ENCODE results near the gene PDGFC. TPM values are rescaled to one million over a fixed set of nuclear protein-coding genes. Genes with fewer than 3 reads are reported as not detected.

The PDGFC gene
- polyA plus RNA-seq, 1 donor from 2014 or later: 3.8 TPM

- no peak for TF ChIP-seq EZH2 (IDR thresholded peaks at IDR 0.05; ENCODE audit: borderline replicate concordance, insufficient read depth, low read length, poor library complexity, severe bottlenecking)
- TF ChIP-seq REST (IDR thresholded peaks at IDR 0.05; ENCODE audit: borderline replicate concordance): no peak
- TF ChIP-seq MXI1 (conservative IDR thresholded peaks at IDR 0.05; ENCODE audit: poor library complexity, severe bottlenecking): no peak
- H3K27me3 ChIP-seq (ENCODE audit: insufficient read depth, low read depth, low read length): peaks cover 4% of the 10 kb centered on the region
- H3K4me2 ChIP-seq (ENCODE audit: low read length): no peak overlapping the region
- no peaks in the 10 kb centered on the region for H3K9me3 ChIP-seq (ENCODE audit: low read length)
- H3F3A ChIP-seq (ENCODE audit: insufficient read depth, low read length, poor library complexity, severe bottlenecking): no peaks in the 10 kb centered on the region
- no peak overlapping the region for H3K9ac ChIP-seq (ENCODE audit: low read length)
- no peak overlapping the region for H3K27ac ChIP-seq (ENCODE audit: low read length)
- no peaks in the 10 kb centered on the region for H3K9me2 ChIP-seq (ENCODE audit: insufficient read depth, low read length)
- H3K79me2 ChIP-seq (replicated peaks; ENCODE audit: insufficient read depth, low read length): no peaks in the 10 kb centered on the region
- no peak overlapping the region for H2AFZ ChIP-seq (ENCODE audit: low read depth, low read length)
- H3K36me3 ChIP-seq (ENCODE audit: insufficient read depth, low read length): no peaks in the 10 kb centered on the region
- H4K20me1 ChIP-seq (ENCODE audit: insufficient read depth): no peaks in the 10 kb centered on the region
- H3K4me3 ChIP-seq (ENCODE audit: low read length): no peak overlapping the region
Measured at GRCh38 chr4:156811963-156812362, 159.6 kb downstream of the PDGFC start.

- no peak overlapping the region for H3K4me2 ChIP-seq (ENCODE audit: low read length)
- H2AFZ ChIP-seq (ENCODE audit: low read depth, low read length): no peak overlapping the region
- H3K9me3 ChIP-seq (ENCODE audit: low read length): no peaks in the 10 kb centered on the region
- peaks cover 4% of the 10 kb centered on the region for H3K27me3 ChIP-seq (ENCODE audit: insufficient read depth, low read depth, low read length)
- no peaks in the 10 kb centered on the region for H3K79me2 ChIP-seq (replicated peaks; ENCODE audit: insufficient read depth, low read length)
- H3K36me3 ChIP-seq (ENCODE audit: insufficient read depth, low read length): no peaks in the 10 kb centered on the region
- H3K9me2 ChIP-seq (ENCODE audit: insufficient read depth, low read length): no peaks in the 10 kb centered on the region
- no peaks in the 10 kb centered on the region for H3F3A ChIP-seq (ENCODE audit: insufficient read depth, low read length, poor library complexity, severe bottlenecking)
- H3K9ac ChIP-seq (ENCODE audit: low read length): no peak overlapping the region
- TF ChIP-seq POLR2AphosphoS5 (IDR thresholded peaks at IDR 0.05) (no peak), EZH2 (IDR thresholded peaks at IDR 0.05; ENCODE audit: borderline replicate concordance, insufficient read depth, low read length, poor library complexity, severe bottlenecking) (no peak), CTCF (IDR thresholded peaks at IDR 0.05; ENCODE audit: poor library complexity, severe bottlenecking) (no peak), TAF1 (IDR thresholded peaks at IDR 0.05; ENCODE audit: low read depth) (no peak), SMC3 (conservative IDR thresholded peaks at IDR 0.05; ENCODE audit: poor library complexity) (no peak), EP300 (conservative IDR thresholded peaks at IDR 0.05; ENCODE audit: poor library complexity, severe bottlenecking) (no peak), RAD21 (conservative IDR thresholded peaks at IDR 0.05) (no peak), REST (IDR thresholded peaks at IDR 0.05; ENCODE audit: borderline replicate concordance) (no peak), MXI1 (conservative IDR thresholded peaks at IDR 0.05; ENCODE audit: poor library complexity, severe bottlenecking) (no peak)
- no peaks in the 10 kb centered on the region for H4K20me1 ChIP-seq (ENCODE audit: insufficient read depth)
- no peak overlapping the region for H3K27ac ChIP-seq (ENCODE audit: low read length)
- H3K4me3 ChIP-seq (ENCODE audit: low read length): no peak overlapping the region
Measured at GRCh38 chr4:156811286-156811685, 160.3 kb downstream of the PDGFC start.
